Thyroid gland (tissue), 4 donors: ENCODE measurements around the gene GRM4.

ENCODE experiments used
- POLR2A ChIP-seq, 2 donors: fragments of 450-650 bp; IDR thresholded peaks; one replicate each; pipeline ENCODE4 v1.6.1; 2017; ENCODE audit warnings: antibody characterized with exemption in 2 of 2, mild to moderate bottlenecking in 2 of 2, moderate library complexity in 1 of 2
- TF ChIP-seq, protein P1 (sequence below), 6 experiments: fragments of 200-600 bp in 3 of 6; fragments of 450-650 bp in 3 of 6; sonication (generic) in 3 of 6; IDR thresholded peaks; one replicate each; pipeline ENCODE4 v1.5.1; 2016 to 2019; ENCODE audit warnings: antibody characterized with exemption in 6 of 6, mild to moderate bottlenecking in 2 of 6, inconsistent platforms in 1 of 6, moderate library complexity in 1 of 6

DNA sequence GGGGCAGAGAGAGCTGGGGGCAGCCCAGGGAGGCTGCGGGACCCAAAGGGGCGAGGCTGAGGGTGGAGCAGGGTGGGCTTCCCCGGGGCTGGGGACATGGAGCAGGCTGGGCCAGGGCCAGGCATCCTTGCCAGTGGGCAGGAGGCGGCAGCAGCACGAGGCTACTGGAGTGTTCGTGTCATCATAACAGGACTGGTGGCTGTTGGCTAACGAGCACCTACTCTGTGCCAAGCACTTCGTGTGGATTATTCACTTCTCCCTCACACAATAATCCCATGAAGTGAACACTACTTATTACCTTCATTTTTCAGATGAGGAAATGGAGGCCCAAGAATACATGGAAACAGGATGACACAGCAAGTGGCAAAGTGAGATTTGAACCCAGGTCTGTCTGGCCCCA is 41.7 kb downstream of the GRM4 start:
- TF ChIP-seq, protein P1, sequence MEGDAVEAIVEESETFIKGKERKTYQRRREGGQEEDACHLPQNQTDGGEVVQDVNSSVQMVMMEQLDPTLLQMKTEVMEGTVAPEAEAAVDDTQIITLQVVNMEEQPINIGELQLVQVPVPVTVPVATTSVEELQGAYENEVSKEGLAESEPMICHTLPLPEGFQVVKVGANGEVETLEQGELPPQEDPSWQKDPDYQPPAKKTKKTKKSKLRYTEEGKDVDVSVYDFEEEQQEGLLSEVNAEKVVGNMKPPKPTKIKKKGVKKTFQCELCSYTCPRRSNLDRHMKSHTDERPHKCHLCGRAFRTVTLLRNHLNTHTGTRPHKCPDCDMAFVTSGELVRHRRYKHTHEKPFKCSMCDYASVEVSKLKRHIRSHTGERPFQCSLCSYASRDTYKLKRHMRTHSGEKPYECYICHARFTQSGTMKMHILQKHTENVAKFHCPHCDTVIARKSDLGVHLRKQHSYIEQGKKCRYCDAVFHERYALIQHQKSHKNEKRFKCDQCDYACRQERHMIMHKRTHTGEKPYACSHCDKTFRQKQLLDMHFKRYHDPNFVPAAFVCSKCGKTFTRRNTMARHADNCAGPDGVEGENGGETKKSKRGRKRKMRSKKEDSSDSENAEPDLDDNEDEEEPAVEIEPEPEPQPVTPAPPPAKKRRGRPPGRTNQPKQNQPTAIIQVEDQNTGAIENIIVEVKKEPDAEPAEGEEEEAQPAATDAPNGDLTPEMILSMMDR (IDR thresholded peaks at IDR 0.05), result no peak
- TF ChIP-seq POLR2A (IDR thresholded peaks at IDR 0.05), result no peak
